VCaP (cell line): ENCODE results near the gene PQBP1.

ENCODE experiments used
- H3K27ac ChIP-seq: fragments of 450-650 bp; 2 replicates; pipeline ENCODE4 v1.5.1; 2017
- CTCF ChIP-seq: fragments of 450-650 bp; conservative IDR thresholded peaks from 2 replicates; pipeline ENCODE4 v1.5.1; 2017; ENCODE audit warnings: mild to moderate bottlenecking, moderate library complexity

PQBP1 gene

DNA sequence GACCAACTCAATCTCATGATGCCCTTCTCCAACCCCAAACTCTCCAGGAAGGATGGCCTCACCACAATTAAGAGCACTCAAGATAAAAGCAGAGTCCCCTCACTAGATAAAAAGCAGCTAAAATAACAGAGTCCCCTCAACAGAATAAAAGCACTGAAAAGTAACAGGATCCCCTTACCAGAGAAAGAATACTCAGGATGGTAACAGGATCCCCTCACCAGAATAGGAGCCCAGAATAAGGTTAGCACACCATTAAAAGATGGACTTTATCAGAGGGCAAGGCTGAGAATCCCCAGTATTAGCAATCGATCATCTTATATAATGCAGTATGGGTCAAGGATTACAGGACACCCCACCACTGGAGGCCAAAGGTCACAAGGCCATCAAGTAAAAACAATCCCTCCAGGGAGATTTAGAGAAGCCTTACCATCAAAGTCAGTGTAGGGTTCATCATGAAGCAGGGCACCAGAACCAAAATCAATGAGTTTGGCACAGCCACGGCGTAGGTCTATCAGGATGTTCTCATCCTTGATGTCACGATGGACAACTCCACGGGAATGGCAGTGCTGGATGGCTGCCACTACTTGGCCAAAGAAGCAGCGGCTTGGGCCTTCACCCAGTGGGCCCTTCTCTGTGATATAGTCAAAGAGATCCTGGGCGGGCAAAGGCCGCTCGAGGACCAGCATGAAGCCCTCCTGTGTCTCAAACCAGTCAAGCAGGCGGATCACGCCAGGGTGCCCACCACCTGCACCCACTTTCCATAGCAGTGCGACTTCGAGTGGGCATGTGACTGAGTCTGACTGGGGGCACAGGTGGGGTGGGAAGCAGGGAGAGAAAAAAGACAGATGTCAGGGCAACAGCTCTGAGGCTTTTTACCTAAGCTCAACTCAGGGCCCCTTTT, 17.1 kb downstream of the PQBP1 start:
- H3K27ac ChIP-seq = no peak overlapping the region
- no peak for TF ChIP-seq CTCF

DNA sequence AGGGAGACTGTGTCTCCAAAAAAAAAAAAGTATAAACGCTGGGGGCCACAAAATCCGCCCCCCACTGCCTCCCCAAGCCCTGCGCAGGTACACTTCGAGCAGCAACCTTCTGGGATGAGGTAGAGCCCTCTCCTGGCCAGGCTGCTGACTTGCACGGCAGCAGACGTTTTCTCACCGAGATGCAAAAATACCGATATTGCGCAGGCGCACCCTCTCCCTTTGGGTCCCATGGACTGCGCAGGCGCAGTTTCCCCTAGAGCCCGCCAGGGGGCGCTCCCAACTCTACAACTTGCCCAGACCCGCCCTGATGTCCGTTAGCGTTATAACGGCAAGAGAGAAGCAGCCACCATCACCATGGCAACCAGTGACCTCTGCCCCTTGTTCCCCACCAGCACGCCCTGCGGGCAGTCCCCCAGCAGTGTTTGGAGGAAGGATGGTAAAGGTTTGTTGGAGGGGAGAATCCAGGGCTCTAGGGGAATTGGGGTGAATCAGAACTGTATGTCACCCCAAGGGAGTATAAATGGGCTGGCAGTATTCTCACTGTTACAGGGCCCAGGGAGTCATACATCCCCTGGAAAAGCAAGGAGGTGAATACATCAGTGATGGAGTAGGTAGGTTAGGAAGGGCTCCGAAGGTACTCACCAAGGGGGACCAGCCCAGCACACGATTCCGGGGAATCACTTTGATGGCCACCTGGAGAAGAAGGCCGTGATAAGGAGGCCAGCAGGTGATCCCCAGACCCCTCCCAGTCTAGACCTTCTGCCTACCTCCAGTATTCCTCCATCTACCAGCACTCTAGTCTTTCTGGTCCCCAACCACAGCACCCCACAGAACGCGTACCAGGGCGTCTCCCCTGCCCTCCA, 19.6 kb downstream of the PQBP1 start:
- no peak overlapping the region for H3K27ac ChIP-seq
- TF ChIP-seq CTCF = peak; percentile 84

GRCh38 chrX:48918301-48918642, 20.5 kb downstream of the PQBP1 start:
- no peak for TF ChIP-seq CTCF
- H3K27ac ChIP-seq = peak overlapping the region; percentile 52

GRCh38 chrX:48918643-48919340, 21.1 kb downstream of the PQBP1 start, which contains the start of gene PIM2:
PIM2 (minus strand) TSS chrX:48919024; CDS start chrX:48918834, 190 bp downstream.
- H3K27ac ChIP-seq = peak within 1 kb of the TSS; percentile 52
- no peak for TF ChIP-seq CTCF

GRCh38 chrX:48919360-48919841, 21.7 kb downstream of the PQBP1 start:
- TF ChIP-seq CTCF = no peak
- H3K27ac ChIP-seq = peak overlapping the region; percentile 52

DNA sequence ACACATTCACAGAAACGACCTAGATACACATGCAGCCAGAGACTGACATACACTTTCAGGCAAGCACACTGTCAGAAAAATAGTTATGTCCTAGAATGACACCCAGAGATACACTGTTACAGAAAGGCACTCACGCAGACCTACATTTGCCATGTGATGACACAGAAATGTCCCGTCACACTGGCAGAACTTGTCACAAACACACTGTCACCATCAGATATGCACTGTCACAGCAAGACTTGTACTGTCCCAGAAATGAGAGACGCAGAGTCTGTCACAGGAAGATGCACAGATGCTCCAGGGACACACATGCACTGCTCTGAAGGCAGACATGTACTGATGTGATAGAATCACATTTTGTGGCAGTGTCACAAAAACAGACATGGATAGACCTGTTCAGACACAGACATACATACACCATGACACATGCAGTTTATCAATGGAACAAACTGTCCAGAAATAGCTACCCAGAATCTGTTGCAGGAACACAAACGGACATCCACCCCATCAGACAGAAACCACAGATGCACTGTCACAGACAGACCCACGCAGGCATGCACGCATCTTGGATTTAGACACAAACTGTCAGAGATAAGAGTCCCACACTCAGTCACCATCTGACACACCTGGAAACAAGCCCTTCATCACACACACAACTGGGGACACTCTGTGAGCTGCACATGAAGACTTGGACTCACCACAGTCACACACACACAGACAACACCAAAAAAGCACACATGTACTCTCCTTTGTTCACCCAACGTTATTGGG, 22.4 kb downstream of the PQBP1 start:
- H3K27ac ChIP-seq = no peak overlapping the region; the same call in 1 of the 2 replicates
- TF ChIP-seq CTCF = no peak
